Measurements from ENCODE around the gene SPECC1L. TPM values are rescaled to one million over a fixed set of nuclear protein-coding genes. Genes with fewer than 3 reads are reported as not detected.
A peak's percentile ranks its signal among the peaks of the same experiment; 100 is the strongest.
"Not testable (repeated sequence)": the region's sequence is repeated elsewhere in the genome, so short reads cannot be mapped to it uniquely, and the experiment has no call there.

Gene SPECC1L
- total RNA-seq, 1 donor from 2014 or later, result 69.2 TPM

DNA sequence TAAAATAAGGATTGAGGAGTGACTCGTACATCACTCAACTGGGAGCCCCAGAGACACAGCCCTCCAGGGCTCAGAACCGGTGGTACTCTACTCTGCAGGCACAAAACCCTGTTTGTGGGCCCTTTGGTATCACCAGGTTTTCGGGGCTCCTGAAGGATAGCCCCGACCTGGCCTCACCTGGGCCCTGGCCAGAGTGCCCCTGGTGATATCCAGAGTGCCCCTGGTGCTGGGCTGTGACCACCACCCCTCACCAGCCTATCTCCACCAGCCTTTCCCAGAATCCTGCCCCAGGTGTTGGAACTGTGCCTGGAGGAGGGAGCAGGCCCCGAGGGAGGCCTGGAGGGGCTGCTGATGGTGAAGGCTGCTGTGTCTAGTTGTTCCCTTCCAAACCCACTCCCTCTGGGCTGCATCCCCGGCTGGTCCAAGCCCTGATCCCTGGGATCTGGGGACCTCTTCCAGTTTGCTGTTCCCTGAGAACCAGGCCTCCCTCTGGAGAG is 23.6 kb upstream of the SPECC1L start:
- no peak overlapping the region for H3K4me3 ChIP-seq (ENCODE audit: insufficient read depth, low read depth, low read length)
- DNase-seq (ENCODE audit: low read depth) (no peak), FAIRE-seq (no peak)
- Mint-ChIP-seq H3K4me1 (ENCODE audit: low read depth, unreplicated experiment) (peaks cover 16% of the 10 kb centered on the region), H3K9me3 (ENCODE audit: unreplicated experiment) (no peaks in the 10 kb centered on the region), H3K36me3 (ENCODE audit: low read depth, unreplicated experiment) (no peaks in the 10 kb centered on the region), H3K27me3 (ENCODE audit: low read depth, unreplicated experiment) (no peaks in the 10 kb centered on the region), H3K4me3 (ENCODE audit: unreplicated experiment) (no peak overlapping the region), H3K27ac (ENCODE audit: unreplicated experiment) (no peak overlapping the region)
- H4K20me1 ChIP-seq (ENCODE audit: insufficient read depth, low read length), result no peaks in the 10 kb centered on the region
- peaks cover 41% of the 10 kb centered on the region for H3K4me1 ChIP-seq (ENCODE audit: insufficient read depth, low read length)
- peak overlapping the region; percentile 71 for H3K9ac ChIP-seq (ENCODE audit: low read length)
- no peaks in the 10 kb centered on the region for H3K36me3 ChIP-seq (ENCODE audit: insufficient read depth, low read length)
- no peaks in the 10 kb centered on the region for H3K79me2 ChIP-seq (ENCODE audit: insufficient read depth, low read length)
- no peaks in the 10 kb centered on the region for H3K27me3 ChIP-seq (ENCODE audit: insufficient read depth, low read length)
- H3K9me3 ChIP-seq (ENCODE audit: insufficient read depth, low read depth, low read length), result no peaks in the 10 kb centered on the region
- peak overlapping the region; percentile 58 for H3K4me2 ChIP-seq (ENCODE audit: low read length)
- peak overlapping the region; percentile 58 for H2AFZ ChIP-seq (ENCODE audit: low read depth, low read length)
- H3K27ac ChIP-seq (ENCODE audit: low read depth, low read length), result peak overlapping the region; percentile 50
- TF ChIP-seq EZH2 (IDR thresholded peaks at IDR 0.05; ENCODE audit: insufficient read depth, low read length), result no peak
- TF ChIP-seq, protein P1, sequence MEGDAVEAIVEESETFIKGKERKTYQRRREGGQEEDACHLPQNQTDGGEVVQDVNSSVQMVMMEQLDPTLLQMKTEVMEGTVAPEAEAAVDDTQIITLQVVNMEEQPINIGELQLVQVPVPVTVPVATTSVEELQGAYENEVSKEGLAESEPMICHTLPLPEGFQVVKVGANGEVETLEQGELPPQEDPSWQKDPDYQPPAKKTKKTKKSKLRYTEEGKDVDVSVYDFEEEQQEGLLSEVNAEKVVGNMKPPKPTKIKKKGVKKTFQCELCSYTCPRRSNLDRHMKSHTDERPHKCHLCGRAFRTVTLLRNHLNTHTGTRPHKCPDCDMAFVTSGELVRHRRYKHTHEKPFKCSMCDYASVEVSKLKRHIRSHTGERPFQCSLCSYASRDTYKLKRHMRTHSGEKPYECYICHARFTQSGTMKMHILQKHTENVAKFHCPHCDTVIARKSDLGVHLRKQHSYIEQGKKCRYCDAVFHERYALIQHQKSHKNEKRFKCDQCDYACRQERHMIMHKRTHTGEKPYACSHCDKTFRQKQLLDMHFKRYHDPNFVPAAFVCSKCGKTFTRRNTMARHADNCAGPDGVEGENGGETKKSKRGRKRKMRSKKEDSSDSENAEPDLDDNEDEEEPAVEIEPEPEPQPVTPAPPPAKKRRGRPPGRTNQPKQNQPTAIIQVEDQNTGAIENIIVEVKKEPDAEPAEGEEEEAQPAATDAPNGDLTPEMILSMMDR (IDR thresholded peaks at IDR 0.05; ENCODE audit: insufficient read depth, low read depth, low read length), result no peak

DNA sequence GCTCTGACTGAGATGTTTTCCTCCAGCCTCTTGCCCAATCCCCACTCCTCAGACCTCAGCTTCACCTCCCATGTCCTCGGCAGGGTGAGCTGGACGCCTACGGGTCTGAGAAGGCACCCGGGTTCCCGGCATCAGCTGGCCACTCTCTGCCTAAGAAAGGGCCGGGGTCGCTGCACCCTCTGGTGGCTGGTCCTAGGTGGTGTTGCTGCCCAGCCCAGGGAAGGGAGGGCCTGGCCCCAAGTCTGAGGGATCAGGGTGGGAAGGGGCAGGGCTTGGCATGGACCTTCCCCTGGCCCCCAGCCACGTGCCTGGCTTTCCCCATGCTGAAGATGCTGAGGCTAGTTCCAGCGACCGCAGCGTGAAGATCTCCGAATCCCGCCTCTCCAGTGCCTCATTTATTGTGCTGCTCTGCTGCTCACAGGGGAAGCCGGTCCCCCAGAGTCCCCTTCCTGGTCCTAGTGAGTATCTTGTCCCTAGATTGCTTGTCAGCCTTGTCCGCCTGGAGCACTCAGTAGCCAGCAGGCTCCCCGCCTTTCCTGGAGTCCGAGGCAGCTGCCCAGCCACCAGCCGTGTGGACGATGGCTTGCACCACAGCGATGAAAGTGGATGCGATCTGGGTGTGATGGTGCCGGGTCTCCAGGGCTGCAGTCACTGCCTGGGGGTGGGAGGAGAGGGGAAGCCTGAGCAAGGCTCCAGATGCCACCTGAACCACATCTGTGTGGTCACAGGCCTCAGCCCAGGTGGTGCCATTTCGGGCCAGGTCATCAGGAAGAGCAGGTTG is 22.9 kb upstream of the SPECC1L start:
- Mint-ChIP-seq H3K4me1 (ENCODE audit: low read depth, unreplicated experiment) (peaks cover 12% of the 10 kb centered on the region), H3K27me3 (ENCODE audit: low read depth, unreplicated experiment) (no peaks in the 10 kb centered on the region), H3K27ac (ENCODE audit: unreplicated experiment) (no peak overlapping the region), H3K9me3 (ENCODE audit: unreplicated experiment) (no peaks in the 10 kb centered on the region), H3K36me3 (ENCODE audit: low read depth, unreplicated experiment) (no peaks in the 10 kb centered on the region), H3K4me3 (ENCODE audit: unreplicated experiment) (no peak overlapping the region)
- Histone ChIP-seq H3K27me3 (ENCODE audit: insufficient read depth, low read length) (no peaks in the 10 kb centered on the region), H3K9me3 (ENCODE audit: insufficient read depth, low read depth, low read length) (no peaks in the 10 kb centered on the region), H3K4me2 (ENCODE audit: low read length) (peak overlapping the region; percentile 58), H3K9ac (ENCODE audit: low read length) (peak overlapping the region; percentile 71), H3K4me1 (ENCODE audit: insufficient read depth, low read length) (peaks cover 37% of the 10 kb centered on the region), H3K79me2 (ENCODE audit: insufficient read depth, low read length) (no peaks in the 10 kb centered on the region), H4K20me1 (ENCODE audit: insufficient read depth, low read length) (no peaks in the 10 kb centered on the region), H3K27ac (ENCODE audit: low read depth, low read length) (peak overlapping the region; percentile 50), H3K4me3 (ENCODE audit: insufficient read depth, low read depth, low read length) (no peak overlapping the region), H2AFZ (ENCODE audit: low read depth, low read length) (peak overlapping the region; percentile 58), H3K36me3 (ENCODE audit: insufficient read depth, low read length) (no peaks in the 10 kb centered on the region)
- peak; percentile 90 for DNase-seq (ENCODE audit: low read depth)
- FAIRE-seq, result no peak
- TF ChIP-seq, protein P1 (IDR thresholded peaks at IDR 0.05; ENCODE audit: insufficient read depth, low read depth, low read length), result peak; percentile 57
- TF ChIP-seq EZH2 (IDR thresholded peaks at IDR 0.05; ENCODE audit: insufficient read depth, low read length), result no peak

DNA sequence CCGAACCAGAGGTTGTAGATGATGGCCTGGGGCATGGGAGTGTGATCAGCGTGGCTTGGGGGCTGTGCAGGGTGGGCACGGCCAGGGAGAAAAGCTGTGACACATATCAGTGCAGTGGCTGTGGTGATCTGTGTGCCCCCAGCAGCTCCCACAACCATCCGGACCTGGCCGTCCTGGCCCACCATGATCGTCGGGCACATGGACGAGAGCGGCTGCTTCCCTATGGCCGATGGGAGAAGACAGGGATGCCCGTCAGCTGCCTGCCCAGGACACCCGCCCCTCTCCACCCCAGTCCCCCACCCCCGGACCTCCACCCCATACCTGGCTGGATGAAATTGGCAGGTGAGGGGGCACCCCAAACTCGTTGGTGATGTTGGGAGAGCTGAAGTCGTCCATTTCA is 22.0 kb upstream of the SPECC1L start:
- H3K4me1 Mint-ChIP-seq (ENCODE audit: low read depth, unreplicated experiment); H3K36me3 Mint-ChIP-seq (ENCODE audit: low read depth, unreplicated experiment); H3K79me2 ChIP-seq (ENCODE audit: insufficient read depth, low read length); H3K4me3 Mint-ChIP-seq (ENCODE audit: unreplicated experiment); H3K9me3 Mint-ChIP-seq (ENCODE audit: unreplicated experiment); H3K27ac ChIP-seq (ENCODE audit: low read depth, low read length); H3K27me3 ChIP-seq (ENCODE audit: insufficient read depth, low read length); H4K20me1 ChIP-seq (ENCODE audit: insufficient read depth, low read length); H3K9me3 ChIP-seq (ENCODE audit: insufficient read depth, low read depth, low read length); H3K27me3 Mint-ChIP-seq (ENCODE audit: low read depth, unreplicated experiment); H3K27ac Mint-ChIP-seq (ENCODE audit: unreplicated experiment); H2AFZ ChIP-seq (ENCODE audit: low read depth, low read length); H3K4me2 ChIP-seq (ENCODE audit: low read length); FAIRE-seq; DNase-seq (ENCODE audit: low read depth); H3K9ac ChIP-seq (ENCODE audit: low read length); H3K4me3 ChIP-seq (ENCODE audit: insufficient read depth, low read depth, low read length); H3K36me3 ChIP-seq (ENCODE audit: insufficient read depth, low read length): not testable (repeated sequence)
- H3K4me1 ChIP-seq (ENCODE audit: insufficient read depth, low read length), result peaks cover 29% of the 10 kb centered on the region

DNA sequence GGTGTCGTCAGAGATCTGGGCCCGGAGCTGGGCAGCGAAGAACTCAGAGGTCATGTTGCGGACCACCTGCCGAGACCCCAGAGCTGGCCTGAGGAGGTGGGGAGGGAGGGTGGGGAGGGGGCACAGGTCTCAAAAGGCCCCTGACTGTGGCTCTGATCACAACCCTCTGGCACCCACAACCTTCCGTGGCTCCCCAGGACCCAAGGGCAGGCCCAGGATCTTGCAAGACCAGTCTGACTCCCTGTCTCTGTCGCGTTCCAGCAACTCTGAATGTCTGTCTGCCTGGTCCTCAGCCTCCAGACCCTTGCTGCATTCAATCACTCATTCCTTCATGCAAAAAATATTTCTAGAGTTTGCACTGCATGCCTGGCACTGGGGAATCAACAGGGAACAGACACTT is 21.2 kb upstream of the SPECC1L start:
- H3K4me1 Mint-ChIP-seq (ENCODE audit: low read depth, unreplicated experiment); DNase-seq (ENCODE audit: low read depth); H4K20me1 ChIP-seq (ENCODE audit: insufficient read depth, low read length); H3K27ac Mint-ChIP-seq (ENCODE audit: unreplicated experiment); H2AFZ ChIP-seq (ENCODE audit: low read depth, low read length); H3K27me3 Mint-ChIP-seq (ENCODE audit: low read depth, unreplicated experiment); H3K4me3 Mint-ChIP-seq (ENCODE audit: unreplicated experiment); H3K4me3 ChIP-seq (ENCODE audit: insufficient read depth, low read depth, low read length); H3K36me3 ChIP-seq (ENCODE audit: insufficient read depth, low read length); FAIRE-seq; H3K36me3 Mint-ChIP-seq (ENCODE audit: low read depth, unreplicated experiment); H3K9me3 Mint-ChIP-seq (ENCODE audit: unreplicated experiment); H3K9me3 ChIP-seq (ENCODE audit: insufficient read depth, low read depth, low read length); H3K9ac ChIP-seq (ENCODE audit: low read length); H3K79me2 ChIP-seq (ENCODE audit: insufficient read depth, low read length); H3K27me3 ChIP-seq (ENCODE audit: insufficient read depth, low read length); H3K27ac ChIP-seq (ENCODE audit: low read depth, low read length); H3K4me2 ChIP-seq (ENCODE audit: low read length): not testable (repeated sequence)
- H3K4me1 ChIP-seq (ENCODE audit: insufficient read depth, low read length), result peaks cover 25% of the 10 kb centered on the region
